WTC11 (cell line): Measurements from ENCODE around the gene CYP11A1.

Experiments
- NR3C1 ChIP-seq: sonication (generic); formaldehyde crosslinking; conservative IDR thresholded peaks from 2 replicates; pipeline ENCODE4 v1.8.1; 2023; ENCODE audit warnings: low read depth, mild to moderate bottlenecking, missing genetic modification reagents
- RELA ChIP-seq: sonication (generic); formaldehyde crosslinking; IDR thresholded peaks from 2 replicates; pipeline ENCODE4 v1.8.1; 2022; ENCODE audit warnings: missing genetic modification reagents, mild to moderate bottlenecking, borderline replicate concordance
- SP1 ChIP-seq: sonication (generic); formaldehyde crosslinking; conservative IDR thresholded peaks from 2 replicates; pipeline ENCODE4 v1.8.1; 2022; ENCODE audit warnings: missing genetic modification reagents
- TP53 ChIP-seq: sonication (generic); formaldehyde crosslinking; IDR thresholded peaks from 2 replicates; pipeline ENCODE4 v1.8.1; 2023; ENCODE audit warnings: mild to moderate bottlenecking, missing genetic modification reagents
- ZNF317 ChIP-seq: sonication (generic); formaldehyde crosslinking; IDR thresholded peaks from 2 replicates; pipeline ENCODE4 v1.8.1; 2023; ENCODE audit warnings: low read depth, mild to moderate bottlenecking, moderate library complexity, missing genetic modification reagents, borderline replicate concordance
- TF ChIP-seq, protein P1 (sequence below): sonication (generic); formaldehyde crosslinking; conservative IDR thresholded peaks from 2 replicates; pipeline ENCODE4 v1.8.1; 2022; ENCODE audit warnings: mild to moderate bottlenecking, missing genetic modification reagents
- TF ChIP-seq, protein P2 (sequence below): sonication (generic); formaldehyde crosslinking; IDR thresholded peaks from 2 replicates; pipeline ENCODE4 v1.8.0; 2022; ENCODE audit warnings: mild to moderate bottlenecking, missing genetic modification reagents
- TF ChIP-seq, protein P3 (sequence below): fragments of 200-600 bp; IDR thresholded peaks from 2 replicates; pipeline ENCODE4 v1.8.0; 2022; ENCODE audit warnings: antibody characterized with exemption
- TF ChIP-seq, protein P4 (sequence below): sonication (generic); formaldehyde crosslinking; IDR thresholded peaks from 2 replicates; pipeline ENCODE4 v1.8.1; 2023; ENCODE audit warnings: mild to moderate bottlenecking, missing genetic modification reagents, moderate library complexity
- TF ChIP-seq, protein P5 (sequence below): sonication (generic); formaldehyde crosslinking; IDR thresholded peaks from 2 replicates; pipeline ENCODE4 v1.8.0; 2022; ENCODE audit warnings: mild to moderate bottlenecking, missing genetic modification reagents

DNA sequence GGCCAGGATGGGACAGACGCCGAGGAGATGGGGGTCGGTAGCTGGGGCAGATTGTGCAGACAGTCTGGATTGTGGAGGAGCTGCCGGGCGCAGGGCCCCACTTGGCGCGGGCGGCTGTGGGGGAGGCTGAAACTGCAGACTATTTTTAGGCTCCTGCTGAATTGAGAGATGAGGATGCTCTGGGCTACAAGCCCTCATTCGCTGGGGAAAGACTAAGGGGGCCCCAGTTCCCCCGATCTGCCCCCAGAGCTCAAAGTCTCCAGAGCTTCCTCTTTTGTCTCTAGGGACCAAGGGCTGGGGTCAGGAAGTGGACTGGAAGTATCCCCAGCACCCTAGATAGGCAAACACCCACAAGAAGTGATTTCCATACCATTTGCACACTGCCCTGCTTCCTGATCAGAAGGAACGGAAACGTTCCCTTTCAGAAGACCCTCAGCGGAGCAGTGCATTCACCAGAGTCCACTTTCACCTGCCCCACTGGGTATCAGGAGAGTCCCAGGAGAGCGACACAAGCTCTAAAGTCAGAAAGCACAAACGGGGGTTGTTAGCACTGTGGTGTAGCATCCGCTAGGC lies 36.6 kb upstream of the CYP11A1 start:
- TF ChIP-seq ZNF317 (CRISPR knock-in tag) (no peak), RELA (CRISPR knock-in tag) (no peak), TP53 (CRISPR knock-in tag) (no peak), SP1 (no peak), NR3C1 (no peak)
- TF ChIP-seq, protein P1, sequence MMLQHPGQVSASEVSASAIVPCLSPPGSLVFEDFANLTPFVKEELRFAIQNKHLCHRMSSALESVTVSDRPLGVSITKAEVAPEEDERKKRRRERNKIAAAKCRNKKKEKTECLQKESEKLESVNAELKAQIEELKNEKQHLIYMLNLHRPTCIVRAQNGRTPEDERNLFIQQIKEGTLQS (CRISPR knock-in tag): no peak
- TF ChIP-seq, protein P2, sequence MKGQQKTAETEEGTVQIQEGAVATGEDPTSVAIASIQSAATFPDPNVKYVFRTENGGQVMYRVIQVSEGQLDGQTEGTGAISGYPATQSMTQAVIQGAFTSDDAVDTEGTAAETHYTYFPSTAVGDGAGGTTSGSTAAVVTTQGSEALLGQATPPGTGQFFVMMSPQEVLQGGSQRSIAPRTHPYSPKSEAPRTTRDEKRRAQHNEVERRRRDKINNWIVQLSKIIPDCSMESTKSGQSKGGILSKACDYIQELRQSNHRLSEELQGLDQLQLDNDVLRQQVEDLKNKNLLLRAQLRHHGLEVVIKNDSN (CRISPR knock-in tag): no peak
- TF ChIP-seq, protein P3, sequence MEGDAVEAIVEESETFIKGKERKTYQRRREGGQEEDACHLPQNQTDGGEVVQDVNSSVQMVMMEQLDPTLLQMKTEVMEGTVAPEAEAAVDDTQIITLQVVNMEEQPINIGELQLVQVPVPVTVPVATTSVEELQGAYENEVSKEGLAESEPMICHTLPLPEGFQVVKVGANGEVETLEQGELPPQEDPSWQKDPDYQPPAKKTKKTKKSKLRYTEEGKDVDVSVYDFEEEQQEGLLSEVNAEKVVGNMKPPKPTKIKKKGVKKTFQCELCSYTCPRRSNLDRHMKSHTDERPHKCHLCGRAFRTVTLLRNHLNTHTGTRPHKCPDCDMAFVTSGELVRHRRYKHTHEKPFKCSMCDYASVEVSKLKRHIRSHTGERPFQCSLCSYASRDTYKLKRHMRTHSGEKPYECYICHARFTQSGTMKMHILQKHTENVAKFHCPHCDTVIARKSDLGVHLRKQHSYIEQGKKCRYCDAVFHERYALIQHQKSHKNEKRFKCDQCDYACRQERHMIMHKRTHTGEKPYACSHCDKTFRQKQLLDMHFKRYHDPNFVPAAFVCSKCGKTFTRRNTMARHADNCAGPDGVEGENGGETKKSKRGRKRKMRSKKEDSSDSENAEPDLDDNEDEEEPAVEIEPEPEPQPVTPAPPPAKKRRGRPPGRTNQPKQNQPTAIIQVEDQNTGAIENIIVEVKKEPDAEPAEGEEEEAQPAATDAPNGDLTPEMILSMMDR: no peak
- TF ChIP-seq, protein P4, sequence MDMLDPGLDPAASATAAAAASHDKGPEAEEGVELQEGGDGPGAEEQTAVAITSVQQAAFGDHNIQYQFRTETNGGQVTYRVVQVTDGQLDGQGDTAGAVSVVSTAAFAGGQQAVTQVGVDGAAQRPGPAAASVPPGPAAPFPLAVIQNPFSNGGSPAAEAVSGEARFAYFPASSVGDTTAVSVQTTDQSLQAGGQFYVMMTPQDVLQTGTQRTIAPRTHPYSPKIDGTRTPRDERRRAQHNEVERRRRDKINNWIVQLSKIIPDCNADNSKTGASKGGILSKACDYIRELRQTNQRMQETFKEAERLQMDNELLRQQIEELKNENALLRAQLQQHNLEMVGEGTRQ: no peak
- TF ChIP-seq, protein P5, sequence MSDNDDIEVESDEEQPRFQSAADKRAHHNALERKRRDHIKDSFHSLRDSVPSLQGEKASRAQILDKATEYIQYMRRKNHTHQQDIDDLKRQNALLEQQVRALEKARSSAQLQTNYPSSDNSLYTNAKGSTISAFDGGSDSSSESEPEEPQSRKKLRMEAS: no peak
